Vagina (tissue), 2 donors: Measurements from ENCODE around the gene ARHGAP19. TPM values are rescaled to one million over a fixed set of nuclear protein-coding genes. Genes with fewer than 3 reads are reported as not detected.

ENCODE experiments used
- DNase-seq, 2 donors: peaks; one replicate each; pipeline ENCODE4 v3.0.0-alpha.2; 2017; ENCODE audit errors: extremely low spot score in 2 of 2
- H3K27ac ChIP-seq: fragments of 200-600 bp; sonication (generic); one replicate; pipeline ENCODE4 v1.5.1; 2019
- H3K27me3 ChIP-seq: fragments of 200-600 bp; sonication (generic); one replicate; pipeline ENCODE4 v1.5.1; 2019
- H3K36me3 ChIP-seq, 2 donors: fragments of 200-600 bp; sonication (generic); one replicate each; pipeline ENCODE4 v1.5.1; 2017 to 2019
- H3K4me1 ChIP-seq: fragments of 200-600 bp; sonication (generic); one replicate; pipeline ENCODE4 v1.5.1; 2019
- H3K4me3 ChIP-seq, 2 donors: fragments of 200-600 bp; sonication (generic); 1 replicate in 1 of 2; 2 replicates in 1 of 2; pipeline ENCODE4 v1.5.1; 2016 to 2019
- H3K9me3 ChIP-seq: fragments of 200-600 bp; sonication (generic); one replicate; pipeline ENCODE4 v1.5.1; 2019
- POLR2A ChIP-seq, 2 donors: fragments of 450-650 bp; IDR thresholded peaks; one replicate each; pipeline ENCODE4 v1.6.1; 2017; ENCODE audit warnings: antibody characterized with exemption in 2 of 2, mild to moderate bottlenecking in 2 of 2, moderate library complexity in 2 of 2
- POLR2AphosphoS5 ChIP-seq, 2 donors: sonication (generic); formaldehyde crosslinking; IDR thresholded peaks; one replicate each; pipeline ENCODE4 v1.9.0; 2017; ENCODE audit warnings: antibody characterized with exemption in 2 of 2, mild to moderate bottlenecking in 2 of 2, low read depth in 1 of 2; ENCODE audit not compliant: insufficient read depth in 1 of 2
- intact Hi-C: fragments of 100-400 bp; cut with DNase I; formaldehyde crosslinking; loops from one replicate; pipeline ENCODE4 v1.15.1; 2023
- total RNA-seq: library from RNA; depleted of rRNA; stranded (reverse); fragments of >200 nt; gene quantifications from one replicate; pipeline ENCODE4 v1.2.3, GENCODE V29; 2016
- TF ChIP-seq, protein P1 (sequence below), 3 experiments: fragments of 450-650 bp in 2 of 3; fragments of 200-600 bp in 1 of 3; sonication (generic) in 1 of 3; IDR thresholded peaks; one replicate each; pipeline ENCODE4 v1.5.1; 2017 to 2019; ENCODE audit warnings: antibody characterized with exemption in 3 of 3, mild to moderate bottlenecking in 2 of 3, moderate library complexity in 2 of 3

Gene ARHGAP19
- total RNA-seq, 1 donor from 2014 or later, result 3.9 TPM

DNA sequence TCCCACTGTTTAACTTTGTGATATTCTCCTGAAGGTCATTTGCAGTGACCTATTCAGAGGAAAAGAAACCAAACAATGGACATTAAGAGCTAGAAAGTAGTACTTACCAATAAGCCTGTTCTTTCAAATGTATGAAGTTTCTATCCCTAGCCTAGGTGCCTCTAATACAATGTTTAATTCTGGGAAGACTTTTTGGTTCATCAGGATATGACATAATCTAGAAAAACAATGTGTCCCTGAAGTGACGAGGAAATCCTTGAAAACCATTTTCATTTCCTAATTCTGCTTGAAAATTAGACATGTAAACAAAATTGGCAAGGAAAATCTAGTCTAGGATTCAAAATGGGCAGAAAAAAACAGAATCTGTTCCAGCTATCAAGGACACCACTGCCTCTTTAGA lies 36.1 kb downstream of the ARHGAP19 start:
- H3K36me3 ChIP-seq, result peaks cover 0 to 15% of the 10 kb centered on the region in 2 donors
- intact Hi-C loops, result no loop called here
- TF ChIP-seq POLR2A (IDR thresholded peaks at IDR 0.05) (no peak), POLR2AphosphoS5 (IDR thresholded peaks at IDR 0.05; ENCODE audit: insufficient read depth in 1 of 2, low read depth in 1 of 2) (no peak)
- TF ChIP-seq, protein P1, sequence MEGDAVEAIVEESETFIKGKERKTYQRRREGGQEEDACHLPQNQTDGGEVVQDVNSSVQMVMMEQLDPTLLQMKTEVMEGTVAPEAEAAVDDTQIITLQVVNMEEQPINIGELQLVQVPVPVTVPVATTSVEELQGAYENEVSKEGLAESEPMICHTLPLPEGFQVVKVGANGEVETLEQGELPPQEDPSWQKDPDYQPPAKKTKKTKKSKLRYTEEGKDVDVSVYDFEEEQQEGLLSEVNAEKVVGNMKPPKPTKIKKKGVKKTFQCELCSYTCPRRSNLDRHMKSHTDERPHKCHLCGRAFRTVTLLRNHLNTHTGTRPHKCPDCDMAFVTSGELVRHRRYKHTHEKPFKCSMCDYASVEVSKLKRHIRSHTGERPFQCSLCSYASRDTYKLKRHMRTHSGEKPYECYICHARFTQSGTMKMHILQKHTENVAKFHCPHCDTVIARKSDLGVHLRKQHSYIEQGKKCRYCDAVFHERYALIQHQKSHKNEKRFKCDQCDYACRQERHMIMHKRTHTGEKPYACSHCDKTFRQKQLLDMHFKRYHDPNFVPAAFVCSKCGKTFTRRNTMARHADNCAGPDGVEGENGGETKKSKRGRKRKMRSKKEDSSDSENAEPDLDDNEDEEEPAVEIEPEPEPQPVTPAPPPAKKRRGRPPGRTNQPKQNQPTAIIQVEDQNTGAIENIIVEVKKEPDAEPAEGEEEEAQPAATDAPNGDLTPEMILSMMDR (IDR thresholded peaks at IDR 0.05), result no peak

DNA sequence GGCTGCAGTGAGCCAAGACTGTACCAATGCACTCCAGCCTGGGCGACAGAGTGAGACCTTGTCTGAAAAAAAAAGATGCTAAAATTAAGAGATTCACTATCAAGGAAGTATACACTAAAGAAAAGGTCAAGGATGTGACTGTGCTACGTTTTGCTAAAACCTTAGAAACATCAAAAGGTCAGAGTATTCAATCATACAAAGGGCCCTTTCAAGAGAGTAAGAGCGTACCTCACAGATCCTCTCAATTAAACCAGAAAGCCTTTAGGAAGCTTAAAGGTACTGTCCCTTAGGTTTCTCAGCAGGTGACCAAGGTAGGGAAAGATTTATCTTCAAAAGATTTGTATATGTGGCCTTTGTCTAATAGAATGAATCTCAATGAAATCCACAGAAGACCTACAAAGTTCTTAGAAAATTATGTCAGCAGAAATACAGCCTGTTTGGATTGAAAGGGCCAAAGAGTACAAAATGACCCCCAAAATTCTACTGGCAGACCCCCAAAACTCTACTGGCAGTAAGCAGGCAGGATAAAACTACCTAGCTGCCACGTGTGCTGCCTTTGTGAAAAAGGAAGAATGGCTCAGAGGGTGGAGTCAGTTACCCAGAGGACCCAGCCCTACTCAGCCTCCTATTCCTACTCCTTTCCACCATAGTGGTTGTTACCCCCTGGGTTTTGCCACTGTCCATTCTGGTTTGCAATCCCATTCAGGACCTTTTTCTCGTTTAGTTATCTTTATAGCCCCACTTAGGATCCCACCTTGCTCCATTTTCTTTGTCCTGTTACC lies 36.7 kb downstream of the ARHGAP19 start:
- Histone ChIP-seq H3K36me3 (peaks cover 0 to 15% of the 10 kb centered on the region in 2 donors), H3K9me3 (no peaks in the 10 kb centered on the region), H3K27ac (no peak overlapping the region), H3K27me3 (no peaks in the 10 kb centered on the region), H3K4me3 (no peak overlapping the region), H3K4me1 (no peaks in the 10 kb centered on the region)
- no peak for DNase-seq
- intact Hi-C loops, result no loop called here
- TF ChIP-seq, protein P1 (IDR thresholded peaks at IDR 0.05), result no peak
- TF ChIP-seq POLR2AphosphoS5 (IDR thresholded peaks at IDR 0.05; ENCODE audit: insufficient read depth in 1 of 2, low read depth in 1 of 2), result no peak

More for the DNA sequence above, 36.1 kb downstream of the ARHGAP19 start:
- no peaks in the 10 kb centered on the region for H3K4me1 ChIP-seq
- no peaks in the 10 kb centered on the region for H3K27me3 ChIP-seq
- no peak overlapping the region for H3K4me3 ChIP-seq
- DNase-seq, result no peak
- no peaks in the 10 kb centered on the region for H3K9me3 ChIP-seq
- H3K27ac ChIP-seq, result no peak overlapping the region

DNA sequence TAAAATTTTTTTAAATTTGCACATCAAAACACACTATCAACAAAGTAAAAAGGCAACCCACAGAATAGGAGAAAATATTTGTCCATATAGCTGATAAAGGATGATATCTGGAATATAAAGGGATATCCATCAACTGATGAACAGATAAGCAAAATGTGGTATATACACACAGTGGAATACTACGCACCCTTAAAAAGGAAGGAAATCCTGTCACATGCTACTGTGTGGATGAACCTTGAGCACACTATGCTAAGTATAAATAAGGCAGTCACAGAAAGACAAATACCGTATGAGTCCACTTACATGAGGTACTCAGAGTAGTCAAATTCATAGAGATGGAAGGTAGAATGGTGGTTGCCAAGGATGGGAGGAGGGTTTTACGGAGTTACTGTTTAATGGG lies 37.7 kb downstream of the ARHGAP19 start:
- intact Hi-C loops, result no loop called here
- H3K36me3 ChIP-seq, result peaks cover 0 to 15% of the 10 kb centered on the region in 2 donors
- H3K9me3 ChIP-seq, result no peaks in the 10 kb centered on the region
- TF ChIP-seq POLR2A (IDR thresholded peaks at IDR 0.05), result no peak
- TF ChIP-seq, protein P1 (IDR thresholded peaks at IDR 0.05), result no peak
- no peak for TF ChIP-seq POLR2AphosphoS5 (IDR thresholded peaks at IDR 0.05; ENCODE audit: insufficient read depth in 1 of 2, low read depth in 1 of 2)
- H3K27me3 ChIP-seq, result no peaks in the 10 kb centered on the region
- DNase-seq, result no peak
- H3K4me1 ChIP-seq, result no peaks in the 10 kb centered on the region
- no peak overlapping the region for H3K4me3 ChIP-seq
- H3K27ac ChIP-seq, result no peak overlapping the region

DNA sequence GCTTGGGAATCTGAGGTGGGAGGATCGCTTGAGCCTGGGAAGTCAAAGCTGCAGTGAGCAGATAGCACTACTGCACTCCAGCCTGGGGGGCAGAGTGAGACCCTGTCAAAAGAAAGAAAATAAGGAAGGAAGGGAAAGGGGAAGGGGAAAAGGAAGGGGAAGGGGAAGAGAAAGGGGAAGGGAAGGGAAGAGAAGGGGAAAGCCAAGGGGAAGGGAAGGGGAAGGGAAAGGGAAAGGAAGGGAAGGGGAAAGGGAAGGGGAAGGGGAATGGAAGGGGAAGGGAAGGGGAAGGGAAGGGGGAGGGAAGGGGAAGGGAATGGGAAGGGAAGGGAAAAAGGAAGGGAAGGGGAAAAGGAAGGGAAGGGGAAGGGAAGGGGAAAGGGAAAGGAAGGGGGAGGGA lies 41.5 kb downstream of the ARHGAP19 start:
- Histone ChIP-seq H3K4me1 (no peaks in the 10 kb centered on the region), H3K4me3 (no peak overlapping the region), H3K36me3 (peaks cover 0 to 24% of the 10 kb centered on the region in 2 donors), H3K27me3 (no peaks in the 10 kb centered on the region), H3K27ac (no peak overlapping the region), H3K9me3 (no peaks in the 10 kb centered on the region)
- no peak for DNase-seq
- TF ChIP-seq POLR2A (IDR thresholded peaks at IDR 0.05) (no peak), POLR2AphosphoS5 (IDR thresholded peaks at IDR 0.05; ENCODE audit: insufficient read depth in 1 of 2, low read depth in 1 of 2) (no peak)
- TF ChIP-seq, protein P1 (IDR thresholded peaks at IDR 0.05), result no peak
- intact Hi-C loops, result no loop called here

DNA sequence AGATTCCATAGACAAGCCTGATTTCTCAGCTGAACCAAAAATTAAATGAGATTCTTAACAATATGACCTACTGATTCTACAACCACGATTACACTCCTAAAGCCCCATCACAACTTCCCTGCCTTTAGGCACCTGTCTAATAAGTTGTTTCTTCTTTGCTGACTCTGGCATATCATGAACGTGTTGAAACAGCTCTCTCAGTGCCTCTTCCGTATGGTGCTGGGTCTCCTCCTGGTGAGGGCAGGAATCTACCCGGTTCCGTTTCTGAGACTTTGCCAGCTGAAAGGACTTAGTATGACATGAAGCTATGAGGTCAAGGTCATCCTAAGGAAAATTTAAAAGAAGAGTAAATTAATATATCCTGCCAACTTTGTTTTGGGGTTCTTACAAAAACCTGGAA lies 48.6 kb downstream of the ARHGAP19 start:
- intact Hi-C loops, result no loop called here
- Histone ChIP-seq H3K9me3 (no peaks in the 10 kb centered on the region), H3K27me3 (no peaks in the 10 kb centered on the region), H3K27ac (no peak overlapping the region), H3K4me1 (no peaks in the 10 kb centered on the region), H3K4me3 (no peak overlapping the region), H3K36me3 (peaks cover 0 to 11% of the 10 kb centered on the region in 2 donors)
- no peak for TF ChIP-seq POLR2AphosphoS5 (IDR thresholded peaks at IDR 0.05; ENCODE audit: insufficient read depth in 1 of 2, low read depth in 1 of 2)
- TF ChIP-seq POLR2A (IDR thresholded peaks at IDR 0.05), result no peak
- TF ChIP-seq, protein P1 (IDR thresholded peaks at IDR 0.05), result no peak
- DNase-seq, result no peak
